ENCODE data around the gene LRRC47.

DNA sequence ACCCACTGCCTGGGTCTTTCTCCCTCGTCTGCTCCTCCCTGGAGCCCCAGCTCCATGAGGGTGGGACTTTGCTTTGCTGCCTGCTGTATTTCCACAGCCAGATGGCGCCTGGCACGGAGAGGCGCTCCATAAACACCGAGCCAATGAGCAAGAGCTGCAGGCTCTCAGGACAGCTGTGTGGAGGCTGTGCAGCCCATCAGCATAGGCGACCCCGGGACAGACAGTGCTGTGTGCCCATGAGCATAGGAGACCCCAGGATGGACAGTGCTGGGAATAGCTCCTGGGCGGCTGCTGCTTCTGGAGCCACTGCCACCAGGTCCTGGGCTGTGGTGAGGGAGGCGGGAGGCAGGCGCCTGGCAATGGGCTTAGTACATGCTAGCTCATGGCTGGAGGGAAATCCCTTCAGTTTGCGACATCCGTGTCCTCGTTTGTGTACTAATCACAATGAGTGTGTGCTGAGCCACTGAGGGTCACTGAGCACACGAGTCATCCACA, 31.6 kb upstream of the LRRC47 start:
- TF ChIP-seq, protein P1, sequence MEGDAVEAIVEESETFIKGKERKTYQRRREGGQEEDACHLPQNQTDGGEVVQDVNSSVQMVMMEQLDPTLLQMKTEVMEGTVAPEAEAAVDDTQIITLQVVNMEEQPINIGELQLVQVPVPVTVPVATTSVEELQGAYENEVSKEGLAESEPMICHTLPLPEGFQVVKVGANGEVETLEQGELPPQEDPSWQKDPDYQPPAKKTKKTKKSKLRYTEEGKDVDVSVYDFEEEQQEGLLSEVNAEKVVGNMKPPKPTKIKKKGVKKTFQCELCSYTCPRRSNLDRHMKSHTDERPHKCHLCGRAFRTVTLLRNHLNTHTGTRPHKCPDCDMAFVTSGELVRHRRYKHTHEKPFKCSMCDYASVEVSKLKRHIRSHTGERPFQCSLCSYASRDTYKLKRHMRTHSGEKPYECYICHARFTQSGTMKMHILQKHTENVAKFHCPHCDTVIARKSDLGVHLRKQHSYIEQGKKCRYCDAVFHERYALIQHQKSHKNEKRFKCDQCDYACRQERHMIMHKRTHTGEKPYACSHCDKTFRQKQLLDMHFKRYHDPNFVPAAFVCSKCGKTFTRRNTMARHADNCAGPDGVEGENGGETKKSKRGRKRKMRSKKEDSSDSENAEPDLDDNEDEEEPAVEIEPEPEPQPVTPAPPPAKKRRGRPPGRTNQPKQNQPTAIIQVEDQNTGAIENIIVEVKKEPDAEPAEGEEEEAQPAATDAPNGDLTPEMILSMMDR (IDR thresholded peaks at IDR 0.05), result no peak
- TF ChIP-seq POLR2A (IDR thresholded peaks at IDR 0.05) (no peak), POLR2AphosphoS5 (IDR thresholded peaks at IDR 0.05) (no peak)
